Muscle of leg (tissue), 11 donors: ENCODE data around the gene VPS37B. TPM values are rescaled to one million over a fixed set of nuclear protein-coding genes. Genes with fewer than 3 reads are reported as not detected.

Source experiments
- DNase-seq: peaks from one replicate; pipeline ENCODE4 v3.0.0; 2013
- H3K27ac ChIP-seq: one replicate; pipeline ENCODE4 v1.5.1; 2013; ENCODE audit warnings: mild to moderate bottlenecking, low read length, control low read depth
- H3K27me3 ChIP-seq: one replicate; pipeline ENCODE4 v1.6.1; 2013; ENCODE audit warnings: low read length; ENCODE audit not compliant: control insufficient read depth, insufficient read depth
- H3K36me3 ChIP-seq: one replicate; pipeline ENCODE4 v1.6.1; 2013; ENCODE audit warnings: low read length; ENCODE audit not compliant: control insufficient read depth, insufficient read depth
- H3K4me1 ChIP-seq: one replicate; pipeline ENCODE4 v1.6.1; 2013; ENCODE audit warnings: low read length; ENCODE audit not compliant: control insufficient read depth, insufficient read depth
- H3K4me3 ChIP-seq: one replicate; pipeline ENCODE4 v1.5.1; 2013; ENCODE audit warnings: low read length, control low read depth
- H3K9me3 ChIP-seq: replicated peaks from 2 replicates; pipeline ENCODE4 v1.6.1; 2013; ENCODE audit warnings: low read depth, low read length; ENCODE audit not compliant: control insufficient read depth
- WGBS: methylation state at CpG from one replicate; pipeline ENCODE4 v1.1.5; 2013; ENCODE audit warnings: missing lambda C conversion rate; ENCODE audit not compliant: insufficient coverage; 5-methylcytosine and 5-hydroxymethylcytosine counted together
- polyA plus RNA-seq, 8 donors: library from polyadenylated mRNA; unstranded; fragments of 120-200 nt; gene quantifications; one replicate each; pipeline versions ENCODE4 v1.2.1 to v1.2.3, GENCODE V29; 2013; ENCODE audit warnings: inconsistent platforms in 1 of 8, low replicate concordance in 1 of 8; ENCODE audit not compliant: insufficient read length in 8 of 8, insufficient read depth in 1 of 8
- total RNA-seq: library from RNA; stranded (reverse); fragments of 120-200 nt; gene quantifications from one replicate; pipeline ENCODE4 v1.2.4, GENCODE V29; 2013

Gene VPS37B
- total and polyA plus RNA-seq, 9 donors = 15.6 to 29.0 (median 25.1) TPM

- WGBS = 74% methylated on average over 14 of the region's 14 CpGs
Measured at GRCh38 chr12:122845865-122846621, 49.9 kb downstream of the VPS37B start.

GRCh38 chr12:122845041-122845864 is 50.7 kb downstream of the VPS37B start:
- Histone ChIP-seq H3K27ac (no peak overlapping the region), H3K9me3 (no peaks in the 10 kb centered on the region), H3K27me3 (no peaks in the 10 kb centered on the region), H3K4me1 (peaks cover 29% of the 10 kb centered on the region), H3K4me3 (no peak overlapping the region), H3K36me3 (no peaks in the 10 kb centered on the region)
- 77% methylated on average over 29 of the region's 30 CpGs for WGBS
- no peak for DNase-seq

More at GRCh38 chr12:122845865-122846621, 49.9 kb downstream of the VPS37B start:
- DNase-seq = peak; percentile 28
- no peaks in the 10 kb centered on the region for H3K36me3 ChIP-seq
- H3K4me3 ChIP-seq = no peak overlapping the region
- H3K9me3 ChIP-seq = no peaks in the 10 kb centered on the region
- no peaks in the 10 kb centered on the region for H3K27me3 ChIP-seq
- H3K4me1 ChIP-seq = peaks cover 29% of the 10 kb centered on the region
- no peak overlapping the region for H3K27ac ChIP-seq

- peaks cover 29% of the 10 kb centered on the region for H3K4me1 ChIP-seq
Measured at GRCh38 chr12:122844366-122844971, 51.5 kb downstream of the VPS37B start.

GRCh38 chr12:122843455-122843854 is 52.5 kb downstream of the VPS37B start:
- H3K27ac ChIP-seq = no peak overlapping the region

More at GRCh38 chr12:122844366-122844971, 51.5 kb downstream of the VPS37B start:
- no peaks in the 10 kb centered on the region for H3K9me3 ChIP-seq
- H3K4me3 ChIP-seq = no peak overlapping the region
- no peak overlapping the region for H3K27ac ChIP-seq
- no peaks in the 10 kb centered on the region for H3K27me3 ChIP-seq
- WGBS = 72% methylated on average over 5 of the region's 8 CpGs
- DNase-seq = no peak
- H3K36me3 ChIP-seq = no peaks in the 10 kb centered on the region

GRCh38 chr12:122842505-122843405 is 53.2 kb downstream of the VPS37B start:
- H3K27ac ChIP-seq = no peak overlapping the region
- 63% methylated on average over 16 of the region's 22 CpGs for WGBS
- no peaks in the 10 kb centered on the region for H3K36me3 ChIP-seq
- no peak overlapping the region for H3K4me3 ChIP-seq
- H3K27me3 ChIP-seq = peaks cover 8% of the 10 kb centered on the region
- H3K9me3 ChIP-seq = no peaks in the 10 kb centered on the region
- H3K4me1 ChIP-seq = peaks cover 29% of the 10 kb centered on the region
- DNase-seq = no peak

More at GRCh38 chr12:122843455-122843854, 52.5 kb downstream of the VPS37B start:
- 85% methylated on average over 6 of the region's 8 CpGs for WGBS
- DNase-seq = no peak
- Histone ChIP-seq H3K36me3 (no peaks in the 10 kb centered on the region), H3K27me3 (peaks cover 5% of the 10 kb centered on the region), H3K9me3 (no peaks in the 10 kb centered on the region), H3K4me3 (no peak overlapping the region), H3K4me1 (peaks cover 29% of the 10 kb centered on the region)

- H3K27ac ChIP-seq = no peak overlapping the region
- DNase-seq = no peak
- H3K4me3 ChIP-seq = no peak overlapping the region
- H3K4me1 ChIP-seq = peaks cover 29% of the 10 kb centered on the region
- H3K27me3 ChIP-seq = peaks cover 15% of the 10 kb centered on the region
- 52% methylated on average over 18 of the region's 23 CpGs for WGBS
- no peaks in the 10 kb centered on the region for H3K36me3 ChIP-seq
- no peaks in the 10 kb centered on the region for H3K9me3 ChIP-seq
Measured at GRCh38 chr12:122841544-122842321, 54.2 kb downstream of the VPS37B start.

GRCh38 chr12:122840580-122841513 is 55.1 kb downstream of the VPS37B start:
- H3K36me3 ChIP-seq = no peaks in the 10 kb centered on the region
- H3K27ac ChIP-seq = no peak overlapping the region
- DNase-seq = no peak
- H3K9me3 ChIP-seq = no peaks in the 10 kb centered on the region
- WGBS = 77% methylated on average over 25 of the region's 26 CpGs
- H3K4me3 ChIP-seq = no peak overlapping the region
- peaks cover 23% of the 10 kb centered on the region for H3K27me3 ChIP-seq
- peaks cover 29% of the 10 kb centered on the region for H3K4me1 ChIP-seq

GRCh38 chr12:122839907-122840554 is 55.9 kb downstream of the VPS37B start:
- WGBS = 98% methylated on average over 10 of the region's 18 CpGs
- Histone ChIP-seq H3K4me3 (no peak overlapping the region), H3K27ac (no peak overlapping the region), H3K9me3 (no peaks in the 10 kb centered on the region), H3K4me1 (peaks cover 21% of the 10 kb centered on the region), H3K36me3 (no peaks in the 10 kb centered on the region), H3K27me3 (peaks cover 23% of the 10 kb centered on the region)
- DNase-seq = no peak
